Psoas muscle (tissue), 8 donors: ENCODE data around the gene TGFA. TPM values are rescaled to one million over a fixed set of nuclear protein-coding genes. Genes with fewer than 3 reads are reported as not detected.

Source experiments
- ATAC-seq, 4 donors: fragments of 200-7000 bp; cut with Tn5 transposase; one replicate each; pipeline ENCODE4 v1.9.1; 2020; ENCODE audit warnings: moderate library complexity in 3 of 4, mild to moderate bottlenecking in 2 of 4
- DNase-seq, 2 donors: peaks; one replicate each; pipeline ENCODE4 v3.0.0-alpha.2; 2020
- H3K27ac ChIP-seq: fragments of 200-600 bp; one replicate; pipeline ENCODE4 v1.8.0; 2022
- H3K27me3 ChIP-seq, 3 donors: fragments of 200-600 bp in 1 of 3; one replicate each; pipeline versions ENCODE4 v1.6.1 to v1.8.0; 2013 to 2022; ENCODE audit warnings: low read length in 2 of 3, mild to moderate bottlenecking in 2 of 3, moderate library complexity in 1 of 3; ENCODE audit not compliant: insufficient read depth in 3 of 3
- H3K36me3 ChIP-seq, 2 donors: fragments of 200-600 bp in 1 of 2; one replicate each; pipeline versions ENCODE4 v1.6.1 to v1.8.0; 2013 to 2022; ENCODE audit warnings: low read depth in 1 of 2, mild to moderate bottlenecking in 1 of 2, moderate library complexity in 1 of 2; ENCODE audit not compliant: insufficient read depth in 1 of 2
- H3K4me1 ChIP-seq: fragments of 200-600 bp; one replicate; pipeline ENCODE4 v1.8.0; 2022
- H3K4me3 ChIP-seq: fragments of 200-600 bp; one replicate; pipeline ENCODE4 v1.8.0; 2022; ENCODE audit warnings: mild to moderate bottlenecking
- H3K9me3 ChIP-seq: fragments of 200-600 bp; one replicate; pipeline ENCODE4 v1.8.0; 2022
- WGBS, 3 donors: extraction: QIAGEN DNeasy Blood & Tissue Kit; methylation state at CpG; one replicate each; pipeline versions ENCODE4 v1.1.6 to v1.1.7; 2013; 5-methylcytosine and 5-hydroxymethylcytosine counted together
- intact Hi-C, 2 donors: fragments of 100-400 bp; cut with DNase I; formaldehyde crosslinking; loops; one replicate each; pipeline versions ENCODE4 v1.11.0 to v1.14.2; 2022
- polyA plus RNA-seq, 3 donors: library from polyadenylated mRNA; stranded (reverse); fragments of 200-250 nt; gene quantifications; one replicate each; pipeline ENCODE4 v1.2.3, GENCODE V29; 2013
- total RNA-seq, 4 donors: library from RNA; stranded (reverse); fragmentation: NEBNext Ultra II Directional in 2 of 4; extraction: Animal tissue kit (Norgen Biotek cat#: 25700) in 2 of 4; gene quantifications; one replicate each; pipeline versions ENCODE4 v1.2.1 to v1.2.4, GENCODE V29; 2021 to 2023
- TF ChIP-seq, protein P1 (sequence below): fragments of 200-600 bp; IDR thresholded peaks from one replicate; pipeline ENCODE4 v1.8.0; 2022; ENCODE audit warnings: antibody characterized with exemption
- donor health status: healthy with polysubstance abuse.
- donor health status: DM: no; HTN: no; CAD: no; lungs with moderate emphysema.
- donor health status: Bipolar disorder and iron deficiency.
- donor health status: healthy.
- donor health status: DM: yes; HTN: yes; CAD: no.
- donor health status: DM: no; HTN: no; CAD: no.
- donor health status: DM: no; HTN: no; CAD: no.
- donor health status: DM: yes; HTN: yes; CAD: no.

Gene TGFA
- total and polyA plus RNA-seq, 7 donors, result 0.03 to 0.39 (median 0.12) TPM

DNA sequence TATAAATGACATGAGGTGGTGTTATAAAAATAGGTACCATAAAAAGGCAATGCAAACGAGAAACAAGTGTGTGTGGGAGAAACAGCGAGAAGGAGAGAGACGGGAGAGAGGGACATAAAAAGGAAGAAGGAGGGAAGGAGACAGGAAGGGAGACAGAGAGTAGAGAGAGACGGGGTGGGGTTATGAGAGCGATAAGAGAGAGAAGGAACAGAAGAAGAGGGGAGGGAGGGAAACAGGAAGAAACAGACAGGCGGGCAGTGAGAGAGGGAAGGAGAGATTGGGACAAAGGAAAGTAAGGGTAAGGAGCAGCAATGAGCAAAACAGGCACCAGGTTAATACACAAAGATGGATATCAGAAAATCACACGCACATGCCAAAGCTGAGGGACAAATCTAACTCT is 83.7 kb downstream of the TGFA start:
- DNase-seq (no peak), ATAC-seq (no peak)
- H3K9me3 ChIP-seq, result no peaks in the 10 kb centered on the region
- intact Hi-C loops, result no loop called here
- H3K27ac ChIP-seq, result no peak overlapping the region
- peaks cover 0 to 2% (median 0%) of the 10 kb centered on the region in 3 donors for H3K27me3 ChIP-seq
- WGBS, 3 donors, result 39 to 41% (median 41%) methylated on average over 7 of the region's 7 CpGs
- TF ChIP-seq, protein P1, sequence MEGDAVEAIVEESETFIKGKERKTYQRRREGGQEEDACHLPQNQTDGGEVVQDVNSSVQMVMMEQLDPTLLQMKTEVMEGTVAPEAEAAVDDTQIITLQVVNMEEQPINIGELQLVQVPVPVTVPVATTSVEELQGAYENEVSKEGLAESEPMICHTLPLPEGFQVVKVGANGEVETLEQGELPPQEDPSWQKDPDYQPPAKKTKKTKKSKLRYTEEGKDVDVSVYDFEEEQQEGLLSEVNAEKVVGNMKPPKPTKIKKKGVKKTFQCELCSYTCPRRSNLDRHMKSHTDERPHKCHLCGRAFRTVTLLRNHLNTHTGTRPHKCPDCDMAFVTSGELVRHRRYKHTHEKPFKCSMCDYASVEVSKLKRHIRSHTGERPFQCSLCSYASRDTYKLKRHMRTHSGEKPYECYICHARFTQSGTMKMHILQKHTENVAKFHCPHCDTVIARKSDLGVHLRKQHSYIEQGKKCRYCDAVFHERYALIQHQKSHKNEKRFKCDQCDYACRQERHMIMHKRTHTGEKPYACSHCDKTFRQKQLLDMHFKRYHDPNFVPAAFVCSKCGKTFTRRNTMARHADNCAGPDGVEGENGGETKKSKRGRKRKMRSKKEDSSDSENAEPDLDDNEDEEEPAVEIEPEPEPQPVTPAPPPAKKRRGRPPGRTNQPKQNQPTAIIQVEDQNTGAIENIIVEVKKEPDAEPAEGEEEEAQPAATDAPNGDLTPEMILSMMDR, result no peak
- H3K4me3 ChIP-seq, result no peak overlapping the region
- H3K4me1 ChIP-seq, result no peaks in the 10 kb centered on the region
- H3K36me3 ChIP-seq, result no peaks in the 10 kb centered on the region

DNA sequence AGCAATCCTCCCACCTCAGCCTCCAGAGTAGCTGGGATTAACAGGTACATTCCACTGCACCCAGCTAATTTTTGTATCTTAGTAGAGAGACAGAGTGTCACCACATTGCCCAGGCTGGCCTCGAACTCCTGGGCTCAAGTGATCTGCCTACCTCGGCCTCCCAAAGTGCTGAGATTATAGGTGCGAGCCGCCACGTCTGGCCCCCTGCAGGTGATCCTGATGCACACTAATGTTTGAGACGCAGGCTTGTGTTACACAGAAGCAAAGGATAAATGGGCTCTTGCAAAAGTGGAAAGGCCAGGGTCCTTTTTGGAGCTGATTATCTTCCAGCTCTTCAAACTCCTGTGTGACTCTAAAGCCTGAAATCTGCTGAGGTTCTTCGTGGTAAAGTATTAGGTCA is 84.2 kb downstream of the TGFA start:
- H3K36me3 ChIP-seq, result no peaks in the 10 kb centered on the region
- H3K9me3 ChIP-seq, result no peaks in the 10 kb centered on the region
- H3K4me1 ChIP-seq, result no peaks in the 10 kb centered on the region
- H3K4me3 ChIP-seq, result no peak overlapping the region
- peaks cover 0 to 2% (median 0%) of the 10 kb centered on the region in 3 donors for H3K27me3 ChIP-seq
- intact Hi-C loops, result no loop called here
- DNase-seq, result no peak
- 76 to 78% (median 77%) methylated on average over 7 of the region's 7 CpGs for WGBS, 3 donors
- ATAC-seq, result no peak
- no peak overlapping the region for H3K27ac ChIP-seq
- TF ChIP-seq, protein P1, result no peak

DNA sequence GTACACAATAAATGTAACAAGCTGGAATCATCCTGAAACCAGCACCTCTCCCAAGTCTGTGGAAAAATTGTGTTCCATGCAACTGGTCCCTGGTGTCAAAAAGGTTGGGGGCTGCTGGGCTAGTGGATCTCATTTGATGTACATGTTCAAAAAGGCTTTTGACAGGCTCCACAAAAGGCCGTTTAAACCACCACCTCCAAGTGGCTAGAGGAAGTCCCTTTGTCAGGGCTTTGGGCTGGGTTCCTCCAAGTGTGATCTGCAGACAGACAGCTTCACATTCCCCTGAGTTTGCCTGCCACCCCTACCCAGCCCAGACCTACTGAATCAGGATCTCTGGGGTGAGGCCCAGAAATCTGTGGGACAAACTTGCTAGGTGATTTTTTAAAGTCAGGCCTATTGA is 84.7 kb downstream of the TGFA start:
- ATAC-seq (no peak), DNase-seq (no peak)
- Histone ChIP-seq H3K27me3 (peaks cover 0 to 2% (median 0%) of the 10 kb centered on the region in 3 donors), H3K36me3 (no peaks in the 10 kb centered on the region), H3K9me3 (no peaks in the 10 kb centered on the region), H3K4me3 (no peak overlapping the region), H3K27ac (no peak overlapping the region), H3K4me1 (no peaks in the 10 kb centered on the region)
- WGBS, 3 donors, result 19 to 55% (median 32%) methylated on average over 1 of the region's 1 CpG
- TF ChIP-seq, protein P1, result no peak
- intact Hi-C loops, result no loop called here

DNA sequence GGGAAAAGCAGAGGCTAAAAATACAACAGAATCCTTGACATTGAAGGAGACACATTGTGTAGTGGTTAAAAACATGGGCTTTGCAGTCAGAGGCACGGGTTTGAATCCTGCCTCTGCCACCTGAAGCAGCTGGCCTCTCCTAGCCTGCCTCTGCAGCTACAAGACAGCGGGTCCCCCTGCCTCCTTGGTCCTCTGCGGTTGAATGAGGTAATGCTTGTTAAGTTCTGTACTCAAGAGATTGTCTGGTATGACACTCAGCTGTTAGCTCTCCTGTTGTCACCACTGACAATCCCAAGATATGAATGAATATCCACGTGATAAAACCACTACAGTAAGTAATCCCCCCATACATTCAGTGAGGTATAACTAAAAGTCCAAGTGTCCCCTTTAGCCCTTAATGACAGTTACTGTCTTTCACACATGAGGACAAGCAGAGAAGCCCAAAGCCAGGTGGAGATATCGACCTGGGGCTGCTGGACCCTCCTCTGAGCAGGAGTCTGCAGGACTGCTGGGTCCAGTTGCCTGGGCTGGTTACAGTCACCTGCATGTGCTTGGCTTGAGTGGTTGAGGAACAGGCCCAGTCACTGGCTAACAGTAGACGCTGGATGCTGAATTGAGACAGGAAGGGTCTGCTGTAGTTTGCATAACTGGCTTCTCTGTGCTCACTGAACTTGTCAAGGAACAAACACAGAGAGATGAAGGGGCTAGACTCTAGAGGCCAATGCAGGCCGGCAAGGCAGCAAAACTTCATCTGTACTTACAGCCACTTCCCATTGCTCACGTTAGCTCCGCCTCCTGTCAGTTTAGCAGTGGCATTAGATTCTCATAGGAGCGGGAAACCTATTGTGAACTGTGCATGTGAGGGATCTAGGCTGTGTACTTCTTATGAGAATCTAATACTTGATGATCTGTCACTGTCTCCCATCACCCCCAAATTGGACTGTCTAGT is 85.5 kb downstream of the TGFA start:
- no peaks in the 10 kb centered on the region for H3K4me1 ChIP-seq
- no peaks in the 10 kb centered on the region for H3K36me3 ChIP-seq
- no peak overlapping the region for H3K27ac ChIP-seq
- TF ChIP-seq, protein P1, result no peak
- H3K9me3 ChIP-seq, result no peaks in the 10 kb centered on the region
- DNase-seq, result no peak
- no peak for ATAC-seq
- 60 to 62% (median 62%) methylated on average over 10 of the region's 10 CpGs for WGBS, 3 donors
- no peak overlapping the region for H3K4me3 ChIP-seq
- intact Hi-C loops, result no loop called here
- peaks cover 0 to 2% (median 0%) of the 10 kb centered on the region in 3 donors for H3K27me3 ChIP-seq
